OCI-LY1 (cell line): ENCODE results near the gene HOXD10.

Experiments
- CTCF ChIP-seq: fragments of 200-600 bp; sonication (generic), shearing (Covaris generic); IDR thresholded peaks from 2 replicates; pipeline ENCODE4 v1.5.1; 2017; ENCODE audit warnings: mild to moderate bottlenecking, antibody characterized with exemption, low read length, moderate library complexity, mixed read lengths
- EZH2 ChIP-seq: fragments of 200-600 bp; sonication (generic), shearing (Covaris generic); IDR thresholded peaks from 2 replicates; pipeline ENCODE4 v1.8.0; 2017; ENCODE audit warnings: borderline replicate concordance, mixed run types, mild to moderate bottlenecking, antibody characterized with exemption, low read length, moderate library complexity, mixed read lengths

- TF ChIP-seq CTCF (no peak), EZH2 (no peak)
Observed at GRCh38 chr2:176090862-176091261, 25.7 kb upstream of the HOXD10 start.
